ENCODE data around the gene RWDD3. TPM values are rescaled to one million over a fixed set of nuclear protein-coding genes. Genes with fewer than 3 reads are reported as not detected.

RWDD3 gene
- polyA plus RNA-seq, 1 donor (not counting 4 experiments of a cell fraction or from before 2014, with no cell fraction given) = 15.0 TPM

- no peaks in the 10 kb centered on the region for H3K9me3 ChIP-seq (ENCODE audit: control insufficient read depth, low read depth, low read length)
- no peaks in the 10 kb centered on the region for H3K27me3 ChIP-seq (ENCODE audit: control insufficient read depth, extremely low read depth, insufficient read depth, low read length)
- dilution Hi-C loops (cut with MboI; ENCODE audit: extremely low pct_ligation_motif_present, low sequenced_read_pairs) = no loop called here
- FAIRE-seq (no peak), DNase-seq (ENCODE audit: low read depth, low spot score) (no peak)
- H3K79me2 ChIP-seq (ENCODE audit: control insufficient read depth, insufficient read depth, low read length) = no peaks in the 10 kb centered on the region
- H2AFZ ChIP-seq (ENCODE audit: control insufficient read depth, low read length) = no peak overlapping the region
- no peaks in the 10 kb centered on the region for H3K36me3 ChIP-seq (ENCODE audit: control insufficient read depth in 2 of 2, extremely low read depth in 1 of 2, insufficient read depth in 2 of 2, low read length in 2 of 2)
- H3K4me3 ChIP-seq (ENCODE audit: control insufficient read depth in 2 of 3, extremely low read depth in 1 of 3, insufficient read depth in 2 of 3, low read depth in 1 of 3, low read length in 3 of 3) = no peak overlapping the region
- no peak for TF ChIP-seq EZH2 (IDR thresholded peaks at IDR 0.05; ENCODE audit: low read length)
- no peak for TF ChIP-seq CTCF (optimal IDR thresholded peaks at IDR 0.05 in 1 of 3, IDR thresholded peaks at IDR 0.05 in 1 of 3, conservative IDR thresholded peaks at IDR 0.05 in 1 of 3; ENCODE audit: extremely low read depth in 1 of 3, insufficient read depth in 2 of 3, low read length in 3 of 3)
- no peak overlapping the region for H3K27ac ChIP-seq (ENCODE audit: control insufficient read depth, insufficient read depth, low read length)
- H3K9me1 ChIP-seq (ENCODE audit: control insufficient read depth, extremely low read depth, insufficient read depth, low read length) = no peaks in the 10 kb centered on the region
- H3K4me1 ChIP-seq (ENCODE audit: control insufficient read depth, extremely low read depth, insufficient read depth, low read length) = no peaks in the 10 kb centered on the region
- no peak overlapping the region for H3K9ac ChIP-seq (ENCODE audit: control insufficient read depth, extremely low read depth, insufficient read depth, low read length)
- no peaks in the 10 kb centered on the region for H4K20me1 ChIP-seq (ENCODE audit: control insufficient read depth, extremely low read depth, insufficient read depth, low read length)
- H3K4me2 ChIP-seq (ENCODE audit: control insufficient read depth, extremely low read depth, insufficient read depth, low read depth, low read length) = no peak overlapping the region
Measured at GRCh38 chr1:95282518-95282895, 48.5 kb downstream of the RWDD3 start.

- Histone ChIP-seq H3K27ac (ENCODE audit: control insufficient read depth, insufficient read depth, low read length) (no peak overlapping the region), H3K36me3 (ENCODE audit: control insufficient read depth in 2 of 2, extremely low read depth in 1 of 2, insufficient read depth in 2 of 2, low read length in 2 of 2) (no peaks in the 10 kb centered on the region), H3K4me1 (ENCODE audit: control insufficient read depth, extremely low read depth, insufficient read depth, low read length) (no peaks in the 10 kb centered on the region), H3K9me3 (ENCODE audit: control insufficient read depth, low read depth, low read length) (no peaks in the 10 kb centered on the region), H3K27me3 (ENCODE audit: control insufficient read depth, extremely low read depth, insufficient read depth, low read length) (no peaks in the 10 kb centered on the region), H3K4me2 (ENCODE audit: control insufficient read depth, extremely low read depth, insufficient read depth, low read depth, low read length) (no peak overlapping the region), H3K9ac (ENCODE audit: control insufficient read depth, extremely low read depth, insufficient read depth, low read length) (no peak overlapping the region), H3K79me2 (ENCODE audit: control insufficient read depth, insufficient read depth, low read length) (no peaks in the 10 kb centered on the region), H3K4me3 (ENCODE audit: control insufficient read depth in 2 of 3, extremely low read depth in 1 of 3, insufficient read depth in 2 of 3, low read depth in 1 of 3, low read length in 3 of 3) (no peak overlapping the region), H3K9me1 (ENCODE audit: control insufficient read depth, extremely low read depth, insufficient read depth, low read length) (no peaks in the 10 kb centered on the region), H2AFZ (ENCODE audit: control insufficient read depth, low read length) (no peak overlapping the region), H4K20me1 (ENCODE audit: control insufficient read depth, extremely low read depth, insufficient read depth, low read length) (no peaks in the 10 kb centered on the region)
- FAIRE-seq (no peak), DNase-seq (ENCODE audit: low read depth, low spot score) (no peak)
- dilution Hi-C loops (cut with MboI; ENCODE audit: extremely low pct_ligation_motif_present, low sequenced_read_pairs) = no loop called here
- TF ChIP-seq EZH2 (IDR thresholded peaks at IDR 0.05; ENCODE audit: low read length) (no peak), CTCF (optimal IDR thresholded peaks at IDR 0.05 in 1 of 3, IDR thresholded peaks at IDR 0.05 in 1 of 3, conservative IDR thresholded peaks at IDR 0.05 in 1 of 3; ENCODE audit: extremely low read depth in 1 of 3, insufficient read depth in 2 of 3, low read length in 3 of 3) (no peak)
Measured at GRCh38 chr1:95284420-95284819, 50.4 kb downstream of the RWDD3 start.

Data from keratinocyte (primary cell).